ENCODE measurements around the gene ETNK2. TPM values are rescaled to one million over a fixed set of nuclear protein-coding genes. Genes with fewer than 3 reads are reported as not detected.

The ETNK2 gene
- total RNA-seq, 3 donors from 2014 or later: 13.8 to 66.1 (median 16.8) TPM

DNA sequence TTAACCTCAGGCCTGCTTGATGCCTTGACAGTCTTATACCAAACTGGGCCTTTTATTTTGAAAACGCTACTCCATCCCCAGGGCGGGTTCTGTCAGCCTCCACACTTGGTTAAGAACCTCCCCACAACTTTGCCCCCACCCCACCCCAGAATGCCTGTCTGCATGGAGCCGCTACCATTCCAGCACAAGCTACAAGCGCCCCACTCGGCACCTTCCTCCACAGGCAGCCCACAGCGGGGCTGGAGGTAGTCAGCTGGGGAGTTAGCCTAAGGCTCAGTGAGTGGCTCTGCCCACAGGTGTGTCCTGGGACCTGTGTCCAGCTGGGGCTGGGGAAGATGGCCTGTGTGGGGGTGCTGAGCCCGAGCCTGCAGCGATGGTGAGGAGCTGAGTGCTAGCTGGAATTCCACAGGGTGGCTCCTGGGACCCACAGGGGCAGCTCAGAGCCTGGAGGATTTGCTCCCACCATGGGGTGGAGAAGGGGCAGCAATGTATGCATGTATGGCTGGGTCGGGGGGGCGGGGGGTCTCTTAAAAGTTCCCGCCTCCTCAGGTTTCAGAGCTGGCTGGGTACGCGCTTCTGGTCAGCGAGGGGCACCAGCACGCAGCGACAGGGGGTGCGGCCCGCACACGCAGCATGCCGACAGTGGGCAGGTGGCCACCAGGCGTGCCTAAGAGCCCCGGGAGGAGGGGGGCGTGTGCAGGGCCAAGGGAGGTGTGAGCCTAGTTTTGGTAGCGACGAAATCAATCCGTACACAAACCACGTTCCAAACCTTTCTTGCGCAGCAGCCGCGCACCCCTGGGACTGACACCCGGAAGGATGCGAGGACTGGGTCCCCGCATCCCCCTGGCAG, 917 bp downstream of the ETNK2 start:
- H3K36me3 ChIP-seq: no peaks in the 10 kb centered on the region
- peak overlapping the region; percentile 88 to 97 for H3K27ac ChIP-seq
- H3K9me3 ChIP-seq: no peaks in the 10 kb centered on the region
- peaks cover 5 to 16% of the 10 kb centered on the region in 2 donors for H3K4me1 ChIP-seq
- DNase-seq (ENCODE audit: low spot score in 2 of 2): peak in 1 of 2 donors; percentile 48
- H3K27me3 ChIP-seq: no peaks in the 10 kb centered on the region
- intact Hi-C loops (cut with DNase I; ENCODE audit: low total_unique reads): no loop called here
- H3K4me3 ChIP-seq: peak overlapping the region; percentile 77 to 98 (median 78)
- no peak for TF ChIP-seq POLR2A (IDR thresholded peaks at IDR 0.05)
- no peak for TF ChIP-seq POLR2AphosphoS5 (IDR thresholded peaks at IDR 0.05)
- TF ChIP-seq, protein P1, sequence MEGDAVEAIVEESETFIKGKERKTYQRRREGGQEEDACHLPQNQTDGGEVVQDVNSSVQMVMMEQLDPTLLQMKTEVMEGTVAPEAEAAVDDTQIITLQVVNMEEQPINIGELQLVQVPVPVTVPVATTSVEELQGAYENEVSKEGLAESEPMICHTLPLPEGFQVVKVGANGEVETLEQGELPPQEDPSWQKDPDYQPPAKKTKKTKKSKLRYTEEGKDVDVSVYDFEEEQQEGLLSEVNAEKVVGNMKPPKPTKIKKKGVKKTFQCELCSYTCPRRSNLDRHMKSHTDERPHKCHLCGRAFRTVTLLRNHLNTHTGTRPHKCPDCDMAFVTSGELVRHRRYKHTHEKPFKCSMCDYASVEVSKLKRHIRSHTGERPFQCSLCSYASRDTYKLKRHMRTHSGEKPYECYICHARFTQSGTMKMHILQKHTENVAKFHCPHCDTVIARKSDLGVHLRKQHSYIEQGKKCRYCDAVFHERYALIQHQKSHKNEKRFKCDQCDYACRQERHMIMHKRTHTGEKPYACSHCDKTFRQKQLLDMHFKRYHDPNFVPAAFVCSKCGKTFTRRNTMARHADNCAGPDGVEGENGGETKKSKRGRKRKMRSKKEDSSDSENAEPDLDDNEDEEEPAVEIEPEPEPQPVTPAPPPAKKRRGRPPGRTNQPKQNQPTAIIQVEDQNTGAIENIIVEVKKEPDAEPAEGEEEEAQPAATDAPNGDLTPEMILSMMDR (IDR thresholded peaks at IDR 0.05): no peak

GRCh38 chr1:204149635-204150565, 1.9 kb downstream of the ETNK2 start:
- intact Hi-C loops (cut with DNase I; ENCODE audit: low total_unique reads): no loop called here
- DNase-seq (ENCODE audit: low spot score in 2 of 2): no peak

GRCh38 chr1:204149107-204149506, 2.7 kb downstream of the ETNK2 start:
- intact Hi-C loops (cut with DNase I; ENCODE audit: low total_unique reads): no loop called here

More at GRCh38 chr1:204149635-204150565, 1.9 kb downstream of the ETNK2 start:
- TF ChIP-seq POLR2AphosphoS5 (IDR thresholded peaks at IDR 0.05) (no peak), POLR2A (IDR thresholded peaks at IDR 0.05) (no peak)
- TF ChIP-seq, protein P1 (IDR thresholded peaks at IDR 0.05): no peak
- no peaks in the 10 kb centered on the region for H3K9me3 ChIP-seq
- H3K36me3 ChIP-seq: no peaks in the 10 kb centered on the region
- peak overlapping the region; percentile 77 to 98 (median 78) for H3K4me3 ChIP-seq
- no peaks in the 10 kb centered on the region for H3K27me3 ChIP-seq
- H3K4me1 ChIP-seq: peaks cover 5 to 16% of the 10 kb centered on the region in 2 donors
- peak overlapping the region; percentile 88 to 97 for H3K27ac ChIP-seq

DNA sequence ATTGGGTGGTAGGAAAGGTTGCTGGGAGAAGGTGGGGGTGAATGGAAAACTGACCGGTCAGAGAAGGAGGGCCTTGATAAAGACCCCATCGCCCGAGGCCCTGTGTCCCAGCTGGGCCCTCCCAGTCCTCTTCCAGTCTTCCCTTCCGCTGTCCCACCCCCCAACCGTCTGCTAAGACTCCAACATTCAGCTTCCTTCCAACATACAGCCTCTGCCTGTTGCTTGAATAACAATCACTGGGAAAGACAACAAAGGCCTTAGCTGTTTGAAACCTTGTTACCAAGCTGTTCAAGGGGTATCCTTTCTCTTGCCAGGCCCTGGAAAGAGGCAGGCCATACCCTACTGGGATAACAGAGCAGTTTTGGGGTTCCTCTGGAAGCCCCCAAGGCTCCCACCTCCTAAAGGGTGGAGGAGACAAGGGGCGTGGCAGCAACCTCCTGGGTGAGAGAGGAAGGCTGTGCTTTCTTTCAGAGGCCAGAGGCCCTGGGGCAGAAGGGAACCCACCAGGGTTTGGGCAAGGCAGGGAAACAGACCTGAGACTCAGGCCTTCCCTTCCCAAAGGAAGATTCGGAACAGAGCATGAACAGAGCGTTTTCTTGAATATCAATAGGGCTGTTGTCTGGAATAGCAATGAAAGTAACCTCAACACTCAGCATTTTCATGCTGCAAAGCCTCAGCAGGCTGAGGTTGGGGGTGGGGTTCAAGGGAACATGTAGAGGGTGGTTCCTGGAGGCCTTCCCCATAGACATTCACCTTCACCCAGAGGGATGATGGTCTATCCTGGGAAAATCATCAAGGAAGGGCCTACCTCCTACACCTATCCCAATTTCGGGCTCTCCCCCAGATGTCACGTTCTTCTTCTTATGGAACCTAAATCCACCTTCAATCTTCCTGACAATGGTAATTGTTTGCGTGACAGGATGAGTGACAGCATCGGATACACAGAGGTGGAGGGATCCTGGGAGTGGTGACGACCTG, 4.1 kb downstream of the ETNK2 start:
- no peaks in the 10 kb centered on the region for H3K27me3 ChIP-seq
- H3K4me1 ChIP-seq: peaks cover 2 to 16% of the 10 kb centered on the region in 2 donors
- intact Hi-C loops (cut with DNase I; ENCODE audit: low total_unique reads): no loop called here
- no peak for DNase-seq (ENCODE audit: low spot score in 2 of 2)
- TF ChIP-seq, protein P1 (IDR thresholded peaks at IDR 0.05): no peak
- no peak for TF ChIP-seq POLR2AphosphoS5 (IDR thresholded peaks at IDR 0.05)
- TF ChIP-seq POLR2A (IDR thresholded peaks at IDR 0.05): no peak
- H3K36me3 ChIP-seq: no peaks in the 10 kb centered on the region
- H3K9me3 ChIP-seq: no peaks in the 10 kb centered on the region
- H3K27ac ChIP-seq: no peak overlapping the region
- no peak overlapping the region for H3K4me3 ChIP-seq

More at GRCh38 chr1:204149107-204149506, 2.7 kb downstream of the ETNK2 start:
- TF ChIP-seq, protein P1 (IDR thresholded peaks at IDR 0.05): no peak
- TF ChIP-seq POLR2AphosphoS5 (IDR thresholded peaks at IDR 0.05): no peak
- TF ChIP-seq POLR2A (IDR thresholded peaks at IDR 0.05): no peak
- Histone ChIP-seq H3K27me3 (no peaks in the 10 kb centered on the region), H3K27ac (peak overlapping the region; percentile 46 to 97), H3K4me1 (peaks cover 5 to 16% of the 10 kb centered on the region in 2 donors), H3K4me3 (no peak overlapping the region), H3K9me3 (no peaks in the 10 kb centered on the region), H3K36me3 (no peaks in the 10 kb centered on the region)
- no peak for DNase-seq (ENCODE audit: low spot score in 2 of 2)
